HG02970 (cell line): ENCODE measurements around the gene SKI.

Source experiments
- ATAC-seq: cut with Tn5 transposase; IDR thresholded peaks from one replicate; pipeline ENCODE4 v1.9.1; 2021; ENCODE audit warnings: mild to moderate bottlenecking, moderate library complexity, moderate number of reproducible peaks; ENCODE audit not compliant: unreplicated experiment, low FRiP score

The SKI gene

GRCh38 chr1:2356911-2357845 lies 129.1 kb downstream of the SKI start:
- ATAC-seq = no peak

GRCh38 chr1:2358072-2358471 lies 130.0 kb downstream of the SKI start:
- no peak for ATAC-seq

- no peak for ATAC-seq
Measured at GRCh38 chr1:2358651-2359640, 130.8 kb downstream of the SKI start.
